Stimulated activated naive CD4-positive, alpha-beta T cell (primary cell): ENCODE measurements around the gene GLIS2.
"Not testable (repeated sequence)": the region's sequence is repeated elsewhere in the genome, so short reads cannot be mapped to it uniquely, and the experiment has no call there.

Source experiments
- DNase-seq, 6 experiments: peaks; one replicate each; lab custom pipeline; 2025; lab: John Stamatoyannopoulos, UW

Gene GLIS2

GRCh38 chr16:4334724-4335495, 19.0 kb downstream of the GLIS2 start:
- DNase-seq: no peak

GRCh38 chr16:4336701-4337539, 21.1 kb downstream of the GLIS2 start:
- DNase-seq: no peak

GRCh38 chr16:4337540-4338088, 21.7 kb downstream of the GLIS2 start:
- DNase-seq: no peak

DNA sequence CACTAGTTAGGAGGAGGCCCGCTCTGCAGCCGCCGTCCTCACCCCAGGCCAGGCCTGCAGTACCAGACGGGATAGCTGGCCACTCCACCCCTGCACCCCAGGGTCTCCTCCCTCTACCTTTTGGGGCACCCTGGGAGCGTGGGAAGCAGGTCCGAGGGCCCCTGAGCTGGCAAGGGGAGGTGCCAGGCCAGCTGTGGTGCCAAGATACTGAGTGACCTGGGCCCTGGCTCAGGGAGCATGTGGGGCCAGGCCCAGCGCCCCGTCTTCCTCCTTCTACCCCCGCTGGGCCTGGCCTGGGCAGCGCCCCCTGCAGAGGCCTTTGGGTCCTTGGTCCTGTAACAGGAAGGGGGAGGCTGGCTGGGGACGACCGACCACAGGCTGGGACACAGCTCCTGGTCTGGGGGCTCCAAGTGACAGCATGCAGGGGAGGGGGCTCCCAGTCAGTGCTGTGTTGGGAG, 22.3 kb downstream of the GLIS2 start:
- DNase-seq: no peak

GRCh38 chr16:4338712-4339299, 22.9 kb downstream of the GLIS2 start:
- no peak for DNase-seq

DNA sequence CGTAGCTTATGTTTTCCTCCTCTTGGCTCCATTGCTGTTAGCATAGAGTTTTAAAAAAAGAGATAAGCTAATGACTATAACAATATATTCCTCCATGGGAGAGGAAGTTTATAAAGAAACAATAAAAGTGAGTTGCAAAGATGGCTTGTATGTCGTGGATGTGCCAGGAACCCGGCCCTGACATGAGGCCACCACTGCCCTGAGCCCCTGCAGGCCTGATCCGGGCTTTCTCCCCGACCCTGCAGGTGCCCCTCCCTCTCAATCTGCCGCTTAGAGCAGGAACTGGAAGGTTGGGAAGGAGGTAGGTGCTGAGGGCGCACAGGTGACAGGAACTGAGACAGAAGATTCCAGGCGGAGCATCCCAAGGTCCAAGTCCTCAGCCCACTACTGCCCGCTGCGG, 23.6 kb downstream of the GLIS2 start:
- DNase-seq: no peak

DNA sequence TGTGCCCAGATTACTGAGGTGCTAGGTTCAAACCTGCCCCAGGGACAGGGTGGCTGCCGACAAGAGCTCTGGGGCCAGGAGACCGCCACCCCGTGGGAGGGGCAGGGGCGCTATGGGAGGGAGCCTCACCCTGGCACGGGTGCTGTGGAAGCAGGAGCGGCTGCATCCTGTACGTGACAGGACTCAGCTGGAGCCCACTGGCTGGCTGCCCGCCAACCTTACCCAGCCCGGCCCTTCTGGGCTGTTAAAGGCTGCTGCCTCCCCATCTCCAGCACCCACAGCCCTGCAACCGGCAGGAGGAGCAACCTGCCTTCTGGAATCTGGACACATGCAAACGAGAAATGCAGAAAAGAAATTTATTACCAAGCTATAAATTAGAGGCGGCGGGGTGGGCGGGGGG, 24.0 kb downstream of the GLIS2 start:
- no peak for DNase-seq

GRCh38 chr16:4340443-4340842, 24.6 kb downstream of the GLIS2 start:
- DNase-seq: no peak

- DNase-seq: no peak
These were observed 25.4 kb downstream of the GLIS2 start for GRCh38 chr16:4341250-4341649.

DNA sequence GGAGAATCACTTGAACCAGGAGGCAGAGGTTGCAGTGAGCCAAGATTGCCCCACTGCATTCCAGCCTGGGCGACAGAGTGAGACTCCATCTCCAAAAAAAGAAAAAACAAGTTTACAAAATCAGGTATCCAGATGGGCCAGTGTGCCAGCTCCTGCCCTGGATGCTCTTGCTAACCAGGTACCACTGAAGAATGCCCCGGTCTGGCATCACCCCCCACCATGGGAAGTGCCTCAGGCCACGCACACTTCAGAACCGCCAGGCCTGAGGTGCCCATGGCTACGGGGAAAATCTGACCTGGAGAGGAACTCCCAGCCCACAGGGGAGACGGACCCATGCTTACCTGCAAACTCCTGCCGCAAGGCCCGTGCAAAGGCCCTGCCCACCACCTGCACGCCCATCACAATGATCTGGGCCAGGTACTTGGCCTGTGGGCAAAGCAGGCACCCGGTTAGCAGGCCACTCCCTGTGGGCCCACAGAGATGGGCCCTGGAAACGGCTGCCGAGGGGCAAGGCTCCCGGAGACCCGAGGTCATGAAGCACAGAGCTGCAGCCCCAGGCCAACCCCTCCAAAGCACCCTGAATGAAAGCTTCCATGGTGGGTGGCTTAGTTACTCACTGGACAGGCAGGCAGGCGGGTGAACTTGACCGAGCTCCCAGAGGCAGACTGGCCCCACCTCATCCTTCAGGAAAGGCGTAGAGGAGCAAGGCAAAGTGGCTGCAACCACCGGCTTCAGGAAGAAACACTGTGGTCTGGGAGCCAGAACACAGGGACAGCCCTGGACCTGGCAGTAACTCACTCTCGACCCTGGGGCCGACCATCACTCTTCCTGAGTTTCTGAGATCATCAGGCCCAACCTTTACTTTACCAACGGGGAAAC, 27.2 kb downstream of the GLIS2 start:
- no peak for DNase-seq

DNA sequence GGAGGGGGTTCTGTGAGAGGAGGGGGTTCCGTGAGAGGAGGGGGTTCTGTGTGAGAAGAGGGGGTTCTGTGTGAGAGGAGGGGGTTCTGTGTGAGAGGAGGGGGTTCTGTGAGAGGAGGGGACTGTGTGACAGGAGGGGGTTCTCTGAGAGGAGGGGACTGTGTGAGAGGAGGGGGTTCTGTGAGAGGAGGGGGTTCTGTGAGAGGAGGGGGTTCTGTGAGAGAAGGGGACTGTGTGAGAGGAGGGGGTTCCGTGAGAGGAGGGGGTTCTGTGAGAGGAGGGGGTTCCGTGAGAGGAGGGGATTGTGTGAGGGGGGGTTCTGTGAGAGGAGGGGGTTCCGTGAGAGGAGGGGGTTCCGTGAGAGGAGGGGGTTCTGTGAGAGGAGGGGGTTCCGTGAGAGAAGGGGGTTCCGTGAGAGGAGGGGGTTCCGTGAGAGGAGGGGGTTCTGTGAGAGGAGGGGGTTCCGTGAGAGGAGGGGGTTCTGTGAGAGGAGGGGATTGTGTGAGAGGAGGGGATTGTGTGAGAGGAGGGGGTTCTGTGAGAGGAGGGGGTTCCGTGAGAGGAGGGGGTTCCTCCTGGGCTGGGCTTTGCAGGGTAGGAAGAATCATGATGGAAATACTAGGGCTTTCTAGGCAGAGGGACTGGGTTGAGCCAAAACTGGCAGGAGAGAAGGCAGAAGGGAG, 28.6 kb downstream of the GLIS2 start:
- not testable (repeated sequence) for DNase-seq

DNA sequence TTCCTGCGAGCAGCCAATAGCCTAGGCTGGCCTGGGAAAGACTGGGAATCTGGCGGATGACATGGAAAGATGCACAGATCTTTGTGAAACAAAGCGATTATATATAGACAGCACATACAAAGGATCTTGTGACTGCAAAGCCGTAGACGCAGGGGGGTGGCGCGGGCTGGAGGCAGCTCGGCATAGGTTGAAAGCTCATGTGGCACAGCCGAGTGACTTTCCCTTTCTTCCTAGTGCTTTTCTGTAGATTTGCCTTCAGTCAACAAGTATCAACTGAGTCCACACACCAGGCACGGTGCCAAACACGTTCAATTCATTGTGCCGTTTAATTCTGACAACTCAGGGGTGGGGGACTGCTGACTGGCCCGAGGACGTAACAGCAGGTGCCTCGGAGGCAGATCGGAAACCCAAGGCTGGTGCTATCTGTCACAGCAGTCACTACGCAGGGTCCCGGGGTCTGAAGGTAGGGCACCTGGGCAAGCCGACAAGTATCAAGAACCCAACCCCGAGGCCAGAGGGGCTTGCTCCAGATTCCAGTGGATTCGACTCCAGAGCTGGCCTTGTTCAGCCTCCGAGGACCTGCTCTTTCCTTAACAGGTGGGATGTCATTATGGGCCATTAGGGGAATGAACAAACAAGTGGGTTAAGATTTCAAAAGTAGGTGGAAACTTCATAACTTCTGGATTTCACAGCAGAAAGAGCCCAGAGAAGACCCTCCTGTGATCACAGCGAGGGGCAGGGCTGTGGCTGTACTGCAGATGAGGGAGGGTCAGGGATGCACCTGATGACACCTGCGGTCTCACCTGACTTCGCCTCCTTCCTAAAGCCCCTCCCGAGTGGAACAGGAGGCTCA, 29.3 kb downstream of the GLIS2 start:
- no peak for DNase-seq

DNA sequence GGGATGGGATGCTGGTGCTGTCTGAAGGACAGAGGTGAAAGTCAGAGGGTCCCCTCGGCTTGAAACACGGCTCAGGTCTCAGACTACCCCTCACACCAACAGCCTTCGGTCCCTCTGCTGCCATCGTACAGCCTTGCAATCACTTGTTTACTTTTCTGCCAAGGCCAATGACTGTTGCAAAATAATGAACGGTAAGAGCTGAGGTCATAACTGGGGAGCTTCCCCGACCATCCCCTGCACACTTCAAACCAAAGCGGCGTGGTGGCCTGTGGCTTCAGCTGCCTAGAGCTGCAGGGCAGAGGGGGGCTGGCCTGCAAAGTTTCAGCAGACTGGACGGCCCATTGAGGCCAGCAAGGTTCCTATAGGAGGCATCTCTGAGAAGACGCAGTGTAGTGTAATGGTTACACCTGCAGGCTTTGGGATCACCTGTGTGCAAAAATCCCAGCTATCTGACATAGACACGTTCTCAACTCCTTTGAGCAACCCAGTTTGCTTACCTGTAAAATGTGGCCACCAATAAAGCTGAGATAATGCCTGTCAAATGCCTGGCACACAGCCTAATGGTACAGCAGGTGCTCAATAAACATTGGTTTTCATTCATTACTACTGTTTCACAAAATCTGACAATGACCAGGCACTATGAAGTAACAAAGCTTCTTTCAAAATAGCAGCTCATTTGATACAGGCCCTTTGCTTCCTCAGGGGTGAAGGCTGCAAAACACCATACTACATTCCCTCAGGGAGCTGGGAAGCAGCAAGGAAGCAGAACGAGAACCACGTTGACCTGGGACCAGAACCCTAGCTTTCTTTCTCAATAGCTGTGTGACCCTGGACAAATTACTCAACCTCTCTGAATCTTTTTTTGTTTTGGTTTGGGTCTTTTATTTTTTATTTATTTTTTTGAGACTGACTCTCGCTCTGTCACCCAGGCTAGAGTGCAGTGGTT, 30.2 kb downstream of the GLIS2 start:
- no peak for DNase-seq

- DNase-seq: no peak
These were observed 31.1 kb downstream of the GLIS2 start for GRCh38 chr16:4347010-4347409.

- no peak for DNase-seq
These were observed 32.1 kb downstream of the GLIS2 start for GRCh38 chr16:4347765-4348509.

- DNase-seq: no peak
These were observed 33.5 kb downstream of the GLIS2 start for GRCh38 chr16:4349332-4349731.

GRCh38 chr16:4350365-4350786, 34.5 kb downstream of the GLIS2 start:
- no peak for DNase-seq
